K562 (cell line): Measurements from ENCODE around the gene PCED1B. TPM values are rescaled to one million over a fixed set of nuclear protein-coding genes. Genes with fewer than 3 reads are reported as not detected.

ENCODE experiments used
- ARID2 ChIP-seq: fragments of 450-650 bp; IDR thresholded peaks from 2 replicates; pipeline ENCODE4 v1.6.1; 2017; ENCODE audit warnings: antibody characterized with exemption, mild to moderate bottlenecking
- BDP1 ChIP-seq: IDR thresholded peaks from 3 replicates; pipeline ENCODE4 v1.6.1; 2011; ENCODE audit not compliant: insufficient read length, insufficient read depth
- GATAD2A ChIP-seq: fragments of 450-650 bp; IDR thresholded peaks from 2 replicates; pipeline ENCODE4 v1.6.1; 2017
- KLF10 ChIP-seq: fragments of 250-450 bp; sonication (Bioruptor Pico); IDR thresholded peaks from 2 replicates; pipeline ENCODE4 v1.6.1; 2021; ENCODE audit warnings: matching md5 sums
- RBM22 ChIP-seq: fragments of 200-400 bp; formaldehyde crosslinking; IDR thresholded peaks from 2 replicates; pipeline ENCODE4 v1.6.1; 2018; ENCODE audit warnings: low read length, low read depth; ENCODE audit not compliant: poor library complexity, severe bottlenecking
- SMARCA4 ChIP-seq: fragments of 450-650 bp; IDR thresholded peaks from 2 replicates; pipeline ENCODE4 v1.6.1; 2016
- SRSF7 ChIP-seq: fragments of 200-400 bp; formaldehyde crosslinking; optimal IDR thresholded peaks from 2 replicates; pipeline ENCODE3; 2017; ENCODE audit warnings: mild to moderate bottlenecking, low read depth, low read length
- TCF3 ChIP-seq: sonication (generic); formaldehyde crosslinking; IDR thresholded peaks from 2 replicates; pipeline ENCODE4 v1.4.0; 2020; ENCODE audit warnings: mild to moderate bottlenecking, missing genetic modification reagents
- ZBTB40 ChIP-seq, 2 experiments: fragments of 450-650 bp in 1 of 2; sonication (generic) in 1 of 2; formaldehyde crosslinking in 1 of 2; IDR thresholded peaks; 2 replicates each; pipeline versions ENCODE4 v1.7.1 to v1.9.0; 2016 to 2022; ENCODE audit warnings: inconsistent platforms in 1 of 2, mild to moderate bottlenecking in 1 of 2, missing genetic modification reagents in 1 of 2
- ZNF121 ChIP-seq: sonication (generic); formaldehyde crosslinking; conservative IDR thresholded peaks from 2 replicates; pipeline ENCODE4 v1.8.0; 2022; ENCODE audit warnings: missing genetic modification reagents
- ZNF3 ChIP-seq: fragments of 250-450 bp; sonication (Bioruptor Pico); IDR thresholded peaks from 2 replicates; pipeline ENCODE4 v1.5.0; 2021; ENCODE audit warnings: mild to moderate bottlenecking, moderate library complexity
- ZNF609 ChIP-seq: sonication (generic); formaldehyde crosslinking; IDR thresholded peaks from 2 replicates; pipeline ENCODE4 v1.8.1; 2023; ENCODE audit warnings: missing genetic modification reagents, mild to moderate bottlenecking, borderline replicate concordance
- ZSCAN32 ChIP-seq: fragments of 450-650 bp; formaldehyde crosslinking; IDR thresholded peaks from 2 replicates; pipeline ENCODE4 v1.4.0; 2020; ENCODE audit warnings: mild to moderate bottlenecking, moderate library complexity
- polyA plus RNA-seq, 8 experiments: library from polyadenylated mRNA; depleted of rRNA in 4 of 8; stranded (reverse) in 5 of 8; unstranded in 3 of 8; fragments of >200 nt; fragmentation: Nextera tagmentation in 2 of 8; fragmentation: Illumina TruSeq in 1 of 8; extraction: Ambion mirVana in 2 of 8; extraction: Trizol in 1 of 8; gene quantifications; 2 replicates each; pipeline versions ENCODE4 v1.2.1 to v1.2.3, GENCODE V29; 2011 to 2014; ENCODE audit warnings: inconsistent platforms in 1 of 8, missing spikeins in 1 of 8
- total RNA-seq, 7 experiments: library from RNA; depleted of rRNA in 6 of 7; stranded (reverse); fragments of >200 nt in 6 of 7; fragmentation: Illumina TruSeq in 2 of 7; extraction: Trizol in 2 of 7; gene quantifications; 2 replicates each; pipeline versions ENCODE4 v1.2.1 to v1.2.3, GENCODE V29; 2011 to 2021; ENCODE audit warnings: low replicate concordance in 1 of 7

PCED1B gene
- total and polyA plus RNA-seq, 9 of the 15 experiments (the other 6 are each of a cell fraction or from before 2014, with no cell fraction given): 1.2 to 9.3 (median 2.5) TPM

GRCh38 chr12:47276621-47277309 is 197.3 kb downstream of the PCED1B start (continued):
- peak; percentile 70 for TF ChIP-seq ZBTB40 (IDR thresholded peaks at IDR 0.05)
- no peak for TF ChIP-seq ZBTB40 (CRISPR knock-in tag; IDR thresholded peaks at IDR 0.05)
- TF ChIP-seq TCF3 (CRISPR knock-in tag): peak; percentile 57
- TF ChIP-seq ARID2: no peak
- no peak for TF ChIP-seq ZNF609 (CRISPR knock-in tag)
- TF ChIP-seq ZNF121: no peak
- no peak for TF ChIP-seq ZSCAN32 (CRISPR knock-in tag)
- TF ChIP-seq SRSF7: no peak
- no peak for TF ChIP-seq GATAD2A
- no peak for TF ChIP-seq RBM22
- no peak for TF ChIP-seq ZNF3 (CRISPR knock-in tag)
- TF ChIP-seq SMARCA4: peak; percentile 71
- no peak for TF ChIP-seq BDP1
- no peak for TF ChIP-seq KLF10 (CRISPR knock-in tag)
